Right cardiac atrium (tissue), 5 donors: ENCODE measurements around the gene ZFHX3. TPM values are rescaled to one million over a fixed set of nuclear protein-coding genes. Genes with fewer than 3 reads are reported as not detected.
A peak's percentile ranks its signal among the peaks of the same experiment; 100 is the strongest.

Source experiments
- ATAC-seq, 2 donors: fragments of 200-7000 bp; cut with Tn5 transposase; one replicate each; pipeline versions ENCODE4 v1.8.0 to v1.9.1; 2020; ENCODE audit warnings: moderate library complexity in 2 of 2, mild to moderate bottlenecking in 1 of 2
- DNase-seq, 3 donors: peaks; one replicate each; pipeline ENCODE4 v3.0.0-alpha.2; 2020
- H3K27ac ChIP-seq: one replicate; pipeline ENCODE4 v1.5.1; 2013; ENCODE audit warnings: mild to moderate bottlenecking, low read length, control low read depth, moderate library complexity
- H3K27me3 ChIP-seq: one replicate; pipeline ENCODE4 v1.6.1; 2013; ENCODE audit not compliant: control insufficient read depth, insufficient read depth
- H3K4me1 ChIP-seq: one replicate; pipeline ENCODE4 v1.6.1; 2013; ENCODE audit warnings: low read length; ENCODE audit not compliant: control insufficient read depth, insufficient read depth
- H3K4me3 ChIP-seq: one replicate; pipeline ENCODE4 v1.5.1; 2013; ENCODE audit warnings: low read length, control low read depth
- H3K9me3 ChIP-seq: one replicate; pipeline ENCODE4 v1.6.1; 2013; ENCODE audit warnings: low read length; ENCODE audit not compliant: control insufficient read depth
- WGBS: extraction: QIAGEN DNeasy Blood & Tissue Kit; methylation state at CpG from one replicate; pipeline ENCODE4 v1.1.7; 2013; 5-methylcytosine and 5-hydroxymethylcytosine counted together
- intact Hi-C, 4 donors: fragments of 100-400 bp; cut with DNase I; formaldehyde crosslinking; loops; one replicate each; pipeline versions ENCODE4 v1.11.0 to v1.14.0; 2022 to 2023
- polyA plus RNA-seq: library from polyadenylated mRNA; stranded (reverse); fragments of 200-250 nt; gene quantifications from one replicate; pipeline ENCODE4 v1.2.3, GENCODE V29; 2013
- total RNA-seq, 4 donors: library from RNA; stranded (reverse); fragmentation: NEBNext Ultra II Directional; extraction: Animal tissue kit (Norgen Biotek cat#: 25700); gene quantifications; one replicate each; pipeline ENCODE4 v1.2.1, GENCODE V29; 2021
- donor health status: healthy with polysubstance abuse.
- donor health status: DM: no; HTN: yes; CAD: no.
- donor health status: DM: no; HTN: no; CAD: no.
- donor health status: DM: no; HTN: yes; CAD: no; lungs with severe emphysema.
- donor health status: DM: yes; HTN: yes; CAD: no.

Gene ZFHX3
- total and polyA plus RNA-seq, 5 donors: 4.3 to 18.2 (median 9.7) TPM

DNA sequence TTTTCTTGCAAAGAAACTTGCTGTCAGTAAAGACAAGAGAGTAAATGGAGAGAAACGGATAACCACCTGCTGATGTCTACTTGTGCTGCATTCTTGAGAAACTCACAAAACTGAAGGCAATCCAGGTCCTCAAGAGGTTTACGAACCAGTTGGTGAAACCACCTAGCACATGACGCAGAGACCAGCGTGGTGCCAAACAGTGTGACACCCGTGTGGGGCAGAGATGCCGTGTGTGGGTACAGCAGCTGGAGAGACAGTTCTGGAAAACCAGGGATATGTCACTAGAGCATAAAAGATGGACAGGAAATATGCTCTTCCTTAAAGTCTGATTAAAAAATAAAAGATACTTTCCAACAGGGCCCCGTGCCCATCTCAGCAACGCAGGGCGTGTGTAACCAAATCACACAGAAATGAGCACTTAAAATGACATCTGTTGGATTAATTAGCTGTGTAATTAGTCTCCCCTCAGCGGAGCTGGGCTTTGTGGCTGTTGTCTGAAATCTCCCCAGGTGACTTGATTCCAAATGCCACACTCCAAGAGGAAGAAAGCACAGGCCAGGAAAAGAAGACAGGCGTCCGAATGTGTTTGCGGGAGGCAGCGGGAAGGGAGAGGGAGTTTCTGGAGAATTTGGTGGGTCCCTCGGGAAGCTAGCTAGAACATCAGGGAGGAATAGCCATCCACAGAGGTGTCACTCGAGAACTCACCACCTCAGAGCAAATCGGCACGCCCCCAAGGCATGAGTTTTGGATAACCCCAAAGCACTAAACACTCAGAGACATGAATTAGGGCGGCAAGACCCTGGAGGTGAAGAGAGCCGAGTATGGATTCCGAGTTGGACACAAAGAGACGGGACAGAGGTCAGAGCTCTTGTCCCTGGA is 109.8 kb downstream of the ZFHX3 start:
- Histone ChIP-seq H3K9me3 (no peaks in the 10 kb centered on the region), H3K27ac (peak overlapping the region; percentile 49), H3K27me3 (no peaks in the 10 kb centered on the region), H3K4me3 (no peak overlapping the region), H3K4me1 (peaks cover 17% of the 10 kb centered on the region)
- DNase-seq: peak; percentile 44 to 78 (median 68)
- intact Hi-C loops: loop anchor here in 2 of 4 donors (5.0 to 10.0 kb wide), 2 partner anchors 93 to 119 kb away; no protein-coding TSS in a partner anchor
- no peak for ATAC-seq
- 50% methylated on average over 22 of the region's 22 CpGs for WGBS

- H3K9me3 ChIP-seq: no peaks in the 10 kb centered on the region
- no peak overlapping the region for H3K27ac ChIP-seq
- intact Hi-C loops: loop anchor here in 2 of 4 donors (5.0 to 10.0 kb wide), 2 partner anchors 93 to 120 kb away; no protein-coding TSS in a partner anchor
- 94% methylated on average over 9 of the region's 9 CpGs for WGBS
- H3K4me1 ChIP-seq: peaks cover 17% of the 10 kb centered on the region
- no peak for DNase-seq
- no peak for ATAC-seq
- H3K27me3 ChIP-seq: no peaks in the 10 kb centered on the region
- no peak overlapping the region for H3K4me3 ChIP-seq
These were observed 110.6 kb downstream of the ZFHX3 start for GRCh38 chr16:72937360-72937759.

DNA sequence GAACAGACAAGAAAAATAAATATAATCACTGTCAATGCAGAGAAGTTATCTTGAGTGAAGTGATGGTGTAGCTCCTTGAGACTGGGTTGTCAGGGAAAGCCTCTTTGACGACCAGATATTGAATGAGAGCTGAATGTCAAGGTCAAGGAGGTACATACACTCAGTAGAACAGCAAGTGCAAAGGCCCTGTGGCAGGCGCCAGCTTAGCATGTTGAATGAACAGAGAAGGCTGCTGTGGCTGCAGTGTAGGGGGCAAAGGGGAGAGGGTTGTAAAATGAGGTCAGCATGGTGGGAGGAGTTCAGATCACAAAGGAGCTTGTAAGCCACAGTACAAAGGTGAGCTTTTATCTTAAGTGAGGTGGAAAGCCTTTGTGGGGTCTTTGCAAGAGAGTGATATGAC is 111.5 kb downstream of the ZFHX3 start:
- no peak for ATAC-seq
- intact Hi-C loops: loop anchor here in 2 of 4 donors (5.0 to 10.0 kb wide), 2 partner anchors 92 to 121 kb away; no protein-coding TSS in a partner anchor
- 83% methylated on average over 2 of the region's 2 CpGs for WGBS
- no peaks in the 10 kb centered on the region for H3K9me3 ChIP-seq
- no peak for DNase-seq
- no peak overlapping the region for H3K4me3 ChIP-seq
- H3K27me3 ChIP-seq: no peaks in the 10 kb centered on the region
- H3K4me1 ChIP-seq: peaks cover 17% of the 10 kb centered on the region
- no peak overlapping the region for H3K27ac ChIP-seq

DNA sequence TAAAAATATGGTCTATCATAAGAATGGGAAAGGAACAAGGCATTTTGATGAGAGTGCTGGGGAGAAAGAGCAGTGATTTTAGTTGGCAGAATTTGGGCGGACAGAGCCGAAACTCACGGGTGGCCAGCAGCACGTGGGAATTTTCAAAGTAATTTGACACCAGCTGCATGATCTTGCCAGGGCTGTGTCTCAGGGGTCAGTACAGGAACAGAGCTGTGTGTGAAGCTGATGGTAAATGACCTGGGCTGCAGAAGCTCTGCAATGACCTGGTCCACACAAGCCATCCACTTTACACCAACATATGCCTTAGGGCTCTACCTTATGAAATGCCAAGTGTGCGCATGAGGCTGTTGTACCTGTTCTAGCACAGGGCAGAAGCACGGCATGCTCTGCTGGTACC is 112.0 kb downstream of the ZFHX3 start:
- peaks cover 17% of the 10 kb centered on the region for H3K4me1 ChIP-seq
- peak in 1 of 2 donors; percentile 14 for ATAC-seq
- intact Hi-C loops: loop anchor here in 2 of 4 donors (5.0 to 10.0 kb wide), 2 partner anchors 91 to 121 kb away; no protein-coding TSS in a partner anchor

DNA sequence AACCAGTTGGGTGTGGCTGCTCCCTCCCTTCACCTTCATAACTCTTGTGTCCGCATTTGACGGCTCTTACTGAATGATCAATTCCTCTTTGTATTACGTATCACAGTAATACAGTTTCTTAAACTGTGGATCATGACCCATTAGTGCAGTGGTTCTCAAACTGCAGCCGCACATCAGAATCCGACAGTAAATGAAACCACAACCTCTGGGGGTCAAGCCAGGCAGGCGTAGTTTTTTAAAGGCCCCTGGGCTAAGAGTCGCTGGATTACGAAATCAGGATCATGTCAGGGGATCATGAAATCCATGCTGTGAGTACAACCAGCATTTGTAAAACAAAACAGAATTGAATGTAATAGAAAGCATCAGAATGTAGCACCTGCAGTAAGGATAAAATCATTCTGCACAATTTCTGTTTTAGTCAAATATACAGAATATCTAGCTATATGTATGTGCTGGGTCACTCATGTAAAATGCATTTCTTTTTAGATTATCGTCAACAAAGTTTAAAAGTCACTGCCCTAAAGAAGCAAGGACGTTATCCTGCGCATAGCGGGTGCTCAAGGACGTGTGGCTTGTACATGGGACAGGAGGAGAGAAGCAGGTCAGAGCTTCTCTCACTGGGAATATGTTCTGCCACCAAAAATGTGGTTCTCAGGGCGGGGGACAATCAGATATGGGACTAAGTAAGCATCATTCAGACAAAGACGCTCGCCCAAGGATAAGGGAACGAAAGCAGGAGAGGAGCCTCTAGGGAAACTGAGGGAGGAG is 113.1 kb downstream of the ZFHX3 start:
- ATAC-seq (no peak), DNase-seq (no peak)
- peaks cover 16% of the 10 kb centered on the region for H3K4me1 ChIP-seq
- no peaks in the 10 kb centered on the region for H3K27me3 ChIP-seq
- no peak overlapping the region for H3K4me3 ChIP-seq
- no peak overlapping the region for H3K27ac ChIP-seq
- no peaks in the 10 kb centered on the region for H3K9me3 ChIP-seq
- intact Hi-C loops: loop anchor here in 2 of 4 donors (5.0 to 10.0 kb wide), 2 partner anchors 90 to 122 kb away; no protein-coding TSS in a partner anchor
- WGBS: 87% methylated on average over 17 of the region's 17 CpGs

More for the DNA sequence above, 112.0 kb downstream of the ZFHX3 start:
- no peaks in the 10 kb centered on the region for H3K9me3 ChIP-seq
- no peak overlapping the region for H3K4me3 ChIP-seq
- peak in 2 of 3 donors; percentile 44 to 71 for DNase-seq
- H3K27me3 ChIP-seq: no peaks in the 10 kb centered on the region
- WGBS: 56% methylated on average over 6 of the region's 6 CpGs
- H3K27ac ChIP-seq: no peak overlapping the region

GRCh38 chr16:72932677-72933335 is 115.1 kb downstream of the ZFHX3 start:
- H3K27me3 ChIP-seq: no peaks in the 10 kb centered on the region
- no peak overlapping the region for H3K27ac ChIP-seq
- ATAC-seq (no peak), DNase-seq (no peak)
- peaks cover 11% of the 10 kb centered on the region for H3K4me1 ChIP-seq
- no peaks in the 10 kb centered on the region for H3K9me3 ChIP-seq
- H3K4me3 ChIP-seq: no peak overlapping the region
- intact Hi-C loops: loop anchor here in 2 of 4 donors (10.0 kb wide), 1 partner anchor 88 kb away; no protein-coding TSS in a partner anchor
- 90% methylated on average over 11 of the region's 11 CpGs for WGBS

- no peak overlapping the region for H3K27ac ChIP-seq
- DNase-seq: no peak
- no peaks in the 10 kb centered on the region for H3K9me3 ChIP-seq
- intact Hi-C loops: loop anchor here in 2 of 4 donors (10.0 kb wide), 1 partner anchor 87 kb away; no protein-coding TSS in a partner anchor
- WGBS: 23% methylated on average over 2 of the region's 2 CpGs
- H3K4me1 ChIP-seq: peaks cover 6% of the 10 kb centered on the region
- H3K27me3 ChIP-seq: no peaks in the 10 kb centered on the region
- peak; percentile 5 to 6 for ATAC-seq
- H3K4me3 ChIP-seq: no peak overlapping the region
These were observed 115.9 kb downstream of the ZFHX3 start for GRCh38 chr16:72932050-72932449.

DNA sequence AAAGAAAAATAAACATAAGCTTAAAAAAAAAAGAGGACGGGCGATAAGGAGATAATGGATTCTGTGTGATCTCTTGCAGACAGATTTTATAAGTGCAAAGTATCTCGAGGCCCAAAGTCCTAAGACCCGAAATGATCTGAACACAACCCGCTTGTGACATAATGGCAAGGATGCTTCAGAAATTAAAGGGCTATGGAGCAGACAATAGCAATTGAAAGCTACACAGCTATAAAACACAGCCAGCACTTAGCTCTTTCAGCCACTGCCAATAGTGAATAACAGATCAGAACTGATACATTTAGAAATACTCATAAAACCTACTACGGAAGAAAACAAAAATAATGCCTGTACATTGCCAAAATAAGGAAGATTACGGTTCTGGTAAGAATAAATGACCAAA is 117.5 kb downstream of the ZFHX3 start:
- no peaks in the 10 kb centered on the region for H3K4me1 ChIP-seq
- DNase-seq (no peak), ATAC-seq (no peak)
- 84% methylated on average over 7 of the region's 7 CpGs for WGBS
- H3K9me3 ChIP-seq: no peaks in the 10 kb centered on the region
- intact Hi-C loops: loop anchor here in 2 of 4 donors (10.0 kb wide), 1 partner anchor 86 kb away; no protein-coding TSS in a partner anchor
- no peak overlapping the region for H3K27ac ChIP-seq
- H3K4me3 ChIP-seq: no peak overlapping the region
- H3K27me3 ChIP-seq: no peaks in the 10 kb centered on the region

GRCh38 chr16:72928090-72928981 is 119.6 kb downstream of the ZFHX3 start:
- H3K4me1 ChIP-seq: no peaks in the 10 kb centered on the region
- DNase-seq (no peak), ATAC-seq (no peak)
- intact Hi-C loops: no loop called here
- H3K27me3 ChIP-seq: no peaks in the 10 kb centered on the region
- H3K27ac ChIP-seq: no peak overlapping the region
- H3K4me3 ChIP-seq: no peak overlapping the region
- no peaks in the 10 kb centered on the region for H3K9me3 ChIP-seq
- 81% methylated on average over 11 of the region's 11 CpGs for WGBS
